ENCODE results near the gene SNCA. TPM values are rescaled to one million over a fixed set of nuclear protein-coding genes. Genes with fewer than 3 reads are reported as not detected.

Gene SNCA
- total and polyA plus RNA-seq, 2 donors (not counting 1 experiment from before 2014, with no cell fraction given): 0.95 to 6.8 TPM

- Histone ChIP-seq H3K27ac (ENCODE audit: insufficient read depth, low read length) (no peak overlapping the region), H3K36me3 (ENCODE audit: control insufficient read depth, insufficient read depth, low read length) (no peaks in the 10 kb centered on the region), H3K4me3 (replicated peaks in 1 of 4; ENCODE audit: control extremely low read depth in 1 of 4, insufficient read depth in 1 of 4, low read depth in 3 of 4, low read length in 4 of 4) (no peak overlapping the region), H3K9me3 (ENCODE audit: control insufficient read depth, insufficient read depth, low read depth, low read length) (no peaks in the 10 kb centered on the region), H3K27me3 (ENCODE audit: control insufficient read depth, insufficient read depth, low read length) (no peaks in the 10 kb centered on the region), H3K79me2 (ENCODE audit: control insufficient read depth, insufficient read depth, low read length) (no peaks in the 10 kb centered on the region), H3K4me1 (ENCODE audit: control insufficient read depth, extremely low read depth, insufficient read depth, low read length) (peaks cover 11% of the 10 kb centered on the region), H3K4me2 (ENCODE audit: extremely low read depth, insufficient read depth, low read length) (no peak overlapping the region), H4K20me1 (ENCODE audit: control insufficient read depth, extremely low read depth, insufficient read depth, low read length) (no peaks in the 10 kb centered on the region), H2AFZ (ENCODE audit: low read length) (no peak overlapping the region), H3K9ac (ENCODE audit: insufficient read depth, low read length) (no peak overlapping the region)
- TF ChIP-seq CTCF (conservative IDR thresholded peaks at IDR 0.05 in 1 of 2, IDR thresholded peaks at IDR 0.05 in 1 of 2; ENCODE audit: low read depth in 1 of 2, low read length in 2 of 2) (peak in 1 of 2 donors; percentile 5), EZH2 (IDR thresholded peaks at IDR 0.05; ENCODE audit: low read length, missing control alignments) (no peak)
- peak; percentile 9 to 20 for DNase-seq (ENCODE audit: low read depth in 2 of 2)
Observed at GRCh38 chr4:89755220-89755619, 81.7 kb downstream of the SNCA start.

GRCh38 chr4:89754531-89754930, 82.4 kb downstream of the SNCA start:
- TF ChIP-seq CTCF (conservative IDR thresholded peaks at IDR 0.05 in 1 of 2, IDR thresholded peaks at IDR 0.05 in 1 of 2; ENCODE audit: low read depth in 1 of 2, low read length in 2 of 2): no peak
- Histone ChIP-seq H2AFZ (ENCODE audit: low read length) (no peak overlapping the region), H4K20me1 (ENCODE audit: control insufficient read depth, extremely low read depth, insufficient read depth, low read length) (no peaks in the 10 kb centered on the region), H3K9ac (ENCODE audit: insufficient read depth, low read length) (no peak overlapping the region), H3K27ac (ENCODE audit: insufficient read depth, low read length) (peak overlapping the region; percentile 51), H3K9me3 (ENCODE audit: control insufficient read depth, insufficient read depth, low read depth, low read length) (no peaks in the 10 kb centered on the region), H3K27me3 (ENCODE audit: control insufficient read depth, insufficient read depth, low read length) (no peaks in the 10 kb centered on the region), H3K4me3 (replicated peaks in 1 of 4; ENCODE audit: control extremely low read depth in 1 of 4, insufficient read depth in 1 of 4, low read depth in 3 of 4, low read length in 4 of 4) (no peak overlapping the region), H3K79me2 (ENCODE audit: control insufficient read depth, insufficient read depth, low read length) (no peaks in the 10 kb centered on the region), H3K4me2 (ENCODE audit: extremely low read depth, insufficient read depth, low read length) (no peak overlapping the region), H3K36me3 (ENCODE audit: control insufficient read depth, insufficient read depth, low read length) (no peaks in the 10 kb centered on the region), H3K4me1 (ENCODE audit: control insufficient read depth, extremely low read depth, insufficient read depth, low read length) (peaks cover 11% of the 10 kb centered on the region)
- peak; percentile 3 to 43 for DNase-seq (ENCODE audit: low read depth in 2 of 2)

- Histone ChIP-seq H3K27me3 (ENCODE audit: control insufficient read depth, insufficient read depth, low read length) (no peaks in the 10 kb centered on the region), H3K4me2 (ENCODE audit: extremely low read depth, insufficient read depth, low read length) (peak overlapping the region; percentile 57), H3K79me2 (ENCODE audit: control insufficient read depth, insufficient read depth, low read length) (no peaks in the 10 kb centered on the region), H3K36me3 (ENCODE audit: control insufficient read depth, insufficient read depth, low read length) (no peaks in the 10 kb centered on the region), H3K4me3 (replicated peaks in 1 of 4; ENCODE audit: control extremely low read depth in 1 of 4, insufficient read depth in 1 of 4, low read depth in 3 of 4, low read length in 4 of 4) (peak overlapping the region in 1 of 4 experiments; percentile 36), H3K27ac (ENCODE audit: insufficient read depth, low read length) (peak overlapping the region; percentile 72), H4K20me1 (ENCODE audit: control insufficient read depth, extremely low read depth, insufficient read depth, low read length) (no peaks in the 10 kb centered on the region), H3K9ac (ENCODE audit: insufficient read depth, low read length) (no peak overlapping the region), H3K9me3 (ENCODE audit: control insufficient read depth, insufficient read depth, low read depth, low read length) (no peaks in the 10 kb centered on the region), H2AFZ (ENCODE audit: low read length) (no peak overlapping the region), H3K4me1 (ENCODE audit: control insufficient read depth, extremely low read depth, insufficient read depth, low read length) (peaks cover 9% of the 10 kb centered on the region)
- TF ChIP-seq CTCF (conservative IDR thresholded peaks at IDR 0.05 in 1 of 2, IDR thresholded peaks at IDR 0.05 in 1 of 2; ENCODE audit: low read depth in 1 of 2, low read length in 2 of 2) (no peak), EZH2 (IDR thresholded peaks at IDR 0.05; ENCODE audit: low read length, missing control alignments) (no peak)
- peak; percentile 97 to 98 for DNase-seq (ENCODE audit: low read depth in 2 of 2)
Observed at GRCh38 chr4:89753601-89754066, 83.3 kb downstream of the SNCA start.

Measured in fibroblast of lung (primary cell).